Kidney glomerular epithelial cell (primary cell): Measurements from ENCODE around the gene PPID.
"Not testable (repeated sequence)": the region's sequence is repeated elsewhere in the genome, so short reads cannot be mapped to it uniquely, and the experiment has no call there.

Experiments
- DNase-seq: peaks from one replicate; lab custom pipeline; 2025; lab: John Stamatoyannopoulos, UW

The PPID gene

GRCh38 chr4:158729716-158730559, 6.7 kb upstream of the PPID start:
- peak; percentile 63 for DNase-seq

- DNase-seq, result no peak
Measured at GRCh38 chr4:158728236-158728635, 5.0 kb upstream of the PPID start.

- no peak for DNase-seq
Measured at GRCh38 chr4:158726633-158727032, 3.4 kb upstream of the PPID start.

GRCh38 chr4:158724637-158725036, 1.4 kb upstream of the PPID start:
- no peak for DNase-seq

GRCh38 chr4:158722291-158722916, 792 bp downstream of the PPID start:
- peak; percentile 38 for DNase-seq

GRCh38 chr4:158721680-158722079, 1.5 kb downstream of the PPID start:
- no peak for DNase-seq

GRCh38 chr4:158715802-158716201, 7.4 kb downstream of the PPID start:
- DNase-seq, result no peak

GRCh38 chr4:158714937-158715336, 8.3 kb downstream of the PPID start:
- DNase-seq, result no peak

- not testable (repeated sequence) for DNase-seq
Measured at GRCh38 chr4:158712622-158713021, 10.6 kb downstream of the PPID start.

- DNase-seq, result no peak
Measured at GRCh38 chr4:158710814-158711213, 12.4 kb downstream of the PPID start.

GRCh38 chr4:158704274-158704673, 18.9 kb downstream of the PPID start:
- no peak for DNase-seq

GRCh38 chr4:158688813-158689212, 34.4 kb downstream of the PPID start:
- DNase-seq, result no peak

- DNase-seq, result no peak
Measured at GRCh38 chr4:158682066-158682465, 41.1 kb downstream of the PPID start.

- DNase-seq, result no peak
Measured at GRCh38 chr4:158681629-158682028, 41.6 kb downstream of the PPID start.

GRCh38 chr4:158678767-158679166, 44.4 kb downstream of the PPID start:
- no peak for DNase-seq

- DNase-seq, result no peak
Measured at GRCh38 chr4:158676076-158676475, 47.1 kb downstream of the PPID start.

- no peak for DNase-seq
Measured at GRCh38 chr4:158673633-158674032, 49.6 kb downstream of the PPID start.

GRCh38 chr4:158671915-158672806, 51.0 kb downstream of the PPID start, which contains the start of gene ETFDH:
ETFDH (plus strand) TSS chr4:158672296; CDS start chr4:158672457, 161 bp downstream.
- DNase-seq, result peak; percentile 99

- DNase-seq, result no peak
Measured at GRCh38 chr4:158671665-158671914, 51.6 kb downstream of the PPID start, which contains the start of gene C4orf46. C4orf46 (minus strand) TSS chr4:158671887; CDS start chr4:158671801, 86 bp downstream.

- peak; percentile 65 for DNase-seq
Measured at GRCh38 chr4:158670975-158671664, 52.1 kb downstream of the PPID start.

GRCh38 chr4:158669310-158669709, 53.9 kb downstream of the PPID start:
- DNase-seq, result no peak

- DNase-seq, result no peak
Measured at GRCh38 chr4:158667651-158668198, 55.5 kb downstream of the PPID start.
